Epithelial cell of umbilical artery (primary cell): ENCODE results near the gene EHMT2. TPM values are rescaled to one million over a fixed set of nuclear protein-coding genes. Genes with fewer than 3 reads are reported as not detected.

Source experiments
- total RNA-seq: library from RNA; depleted of rRNA; stranded (reverse); fragments of >200 nt; gene quantifications from 2 replicates; pipeline ENCODE4 v1.2.3, GENCODE V29; 2014

The EHMT2 gene
- 36.4 and 43.8 TPM in 2 replicates for total RNA-seq

GRCh38 chr6:31897612-31898382 lies at the start of gene EHMT2:
TSS of gene EHMT2 (minus strand) at chr6:31897698. CDS start at chr6:31897677, 21 bp downstream.

DNA sequence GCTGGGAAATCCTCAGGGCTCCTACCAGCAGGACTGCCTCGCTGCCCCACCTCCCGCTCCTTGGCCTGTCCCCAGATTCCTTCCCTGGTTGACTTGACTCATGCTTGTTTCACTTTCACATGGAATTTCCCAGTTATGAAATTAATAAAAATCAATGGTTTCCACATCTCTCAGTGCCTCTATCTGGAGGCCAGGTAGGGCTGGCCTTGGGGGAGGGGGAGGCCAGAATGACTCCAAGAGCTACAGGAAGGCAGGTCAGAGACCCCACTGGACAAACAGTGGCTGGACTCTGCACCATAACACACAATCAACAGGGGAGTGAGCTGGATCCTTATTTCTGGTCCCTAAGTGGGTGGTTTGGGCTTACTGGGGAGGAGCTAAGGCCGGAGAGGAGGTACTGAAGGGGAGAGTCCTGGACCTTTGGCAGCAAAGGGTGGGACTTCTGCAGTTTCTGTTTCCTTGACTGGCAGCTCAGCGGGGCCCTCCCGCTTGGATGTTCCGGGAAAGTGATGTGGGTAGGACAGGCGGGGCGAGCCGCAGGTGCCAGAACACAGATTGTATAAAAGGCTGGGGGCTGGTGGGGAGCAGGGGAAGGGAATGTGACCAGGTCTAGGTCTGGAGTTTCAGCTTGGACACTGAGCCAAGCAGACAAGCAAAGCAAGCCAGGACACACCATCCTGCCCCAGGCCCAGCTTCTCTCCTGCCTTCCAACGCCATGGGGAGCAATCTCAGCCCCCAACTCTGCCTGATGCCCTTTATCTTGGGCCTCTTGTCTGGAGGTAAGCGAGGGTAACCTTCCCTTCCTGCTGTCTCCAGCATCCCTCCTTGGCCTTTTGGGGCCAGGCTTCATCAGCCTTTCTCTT lies 48.2 kb upstream of the EHMT2 start, which contains the start of gene CFB:
CFB (plus strand) TSS at position 589 of the 863 bp plus-strand sequence; CDS start at position 716, 127 bp downstream.

DNA sequence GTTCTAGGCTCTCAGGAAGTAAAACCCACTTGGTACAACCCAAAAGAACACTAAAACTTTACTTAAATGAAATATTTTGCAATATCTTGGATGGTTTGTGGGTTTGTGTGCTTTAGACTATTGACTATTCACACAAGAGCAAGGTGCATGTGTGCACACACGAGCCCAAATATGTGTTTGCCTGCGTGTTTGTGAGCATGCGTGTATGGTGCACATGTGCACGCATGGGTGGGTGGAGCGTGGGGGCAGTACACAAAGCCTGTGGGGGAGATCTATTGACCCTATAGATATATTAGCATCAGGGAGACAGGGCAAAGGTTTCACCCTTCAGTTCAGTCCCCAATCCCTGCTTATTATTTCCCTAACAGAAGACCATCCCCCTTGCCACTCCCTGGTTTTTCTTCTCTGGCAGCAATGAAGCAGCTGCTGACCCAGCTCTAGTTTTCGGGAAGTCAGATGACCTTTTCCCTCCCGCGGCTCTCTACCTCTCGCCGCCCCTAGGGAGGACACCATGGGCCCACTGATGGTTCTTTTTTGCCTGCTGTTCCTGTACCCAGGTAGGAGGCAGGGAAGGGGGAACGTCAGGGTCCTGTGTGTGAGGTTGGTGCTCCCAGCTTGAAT lies 29.9 kb upstream of the EHMT2 start, which contains the start of gene C2:
C2 (plus strand) TSS at position 476 of the 621 bp plus-strand sequence; CDS start at position 512, 36 bp downstream.

DNA sequence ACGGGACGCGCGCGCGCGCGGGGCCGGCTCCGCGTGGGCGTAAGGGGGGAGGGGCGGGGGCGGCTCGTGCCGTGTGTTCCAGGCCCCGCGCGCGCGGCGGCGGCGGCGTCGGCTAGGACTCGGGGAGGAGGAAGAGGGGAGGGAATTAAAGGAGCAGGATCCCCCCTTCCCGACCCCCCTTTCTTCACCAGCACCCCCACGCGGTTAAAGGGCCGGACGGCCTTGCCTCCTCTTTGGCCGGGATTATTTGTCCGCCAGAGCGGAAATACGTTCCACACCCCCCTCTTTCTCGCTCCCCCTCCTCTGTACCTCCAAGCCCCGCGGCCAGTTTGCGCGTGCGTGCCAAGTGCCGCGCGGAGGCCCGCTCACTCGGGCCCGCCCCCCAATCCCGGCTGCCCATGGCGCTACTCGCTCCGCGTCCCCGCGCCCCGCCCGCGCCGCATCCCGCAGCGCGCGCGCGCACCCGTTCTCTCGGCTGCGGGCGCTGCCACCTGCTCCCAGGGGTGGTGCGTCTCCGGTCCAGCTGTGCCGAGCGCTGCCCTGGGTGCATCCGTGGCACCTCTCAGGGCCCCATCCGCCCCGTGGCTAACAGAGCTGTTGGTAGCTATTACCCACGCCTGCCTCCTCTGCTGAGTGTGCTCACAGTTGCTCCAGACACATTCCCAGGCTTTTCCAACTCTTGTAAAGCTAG lies 4.6 kb upstream of the EHMT2 start, which contains the start of gene ZBTB12:
ZBTB12 (minus strand) TSS at position 134 of the 691 bp plus-strand sequence. CDS start 781 bp downstream, outside the sequence.

DNA sequence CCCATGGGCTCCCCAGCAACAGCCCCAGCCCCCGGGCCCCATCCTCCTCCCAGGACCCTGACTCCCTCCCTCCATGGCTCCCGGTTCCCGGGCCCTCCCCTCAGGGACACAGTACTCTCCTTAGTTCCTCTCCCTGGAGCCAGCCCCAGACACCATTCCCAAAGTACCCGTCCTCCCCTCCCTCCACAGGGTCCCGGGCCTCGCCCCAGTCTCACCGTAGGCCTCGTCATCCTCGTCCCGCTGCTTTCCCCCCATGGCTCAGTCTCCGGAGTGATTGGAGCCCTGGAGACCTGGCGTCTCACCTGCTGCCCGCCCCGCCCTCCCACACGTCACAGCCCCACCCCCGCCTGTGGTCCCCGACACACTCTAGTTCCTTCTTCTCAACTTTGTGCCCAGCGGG lies 18.8 kb downstream of the EHMT2 start, which contains the start of gene SLC44A4:
SLC44A4 (minus strand) TSS at position 272 of the 400 bp plus-strand sequence; CDS start at position 255, 17 bp downstream.

DNA sequence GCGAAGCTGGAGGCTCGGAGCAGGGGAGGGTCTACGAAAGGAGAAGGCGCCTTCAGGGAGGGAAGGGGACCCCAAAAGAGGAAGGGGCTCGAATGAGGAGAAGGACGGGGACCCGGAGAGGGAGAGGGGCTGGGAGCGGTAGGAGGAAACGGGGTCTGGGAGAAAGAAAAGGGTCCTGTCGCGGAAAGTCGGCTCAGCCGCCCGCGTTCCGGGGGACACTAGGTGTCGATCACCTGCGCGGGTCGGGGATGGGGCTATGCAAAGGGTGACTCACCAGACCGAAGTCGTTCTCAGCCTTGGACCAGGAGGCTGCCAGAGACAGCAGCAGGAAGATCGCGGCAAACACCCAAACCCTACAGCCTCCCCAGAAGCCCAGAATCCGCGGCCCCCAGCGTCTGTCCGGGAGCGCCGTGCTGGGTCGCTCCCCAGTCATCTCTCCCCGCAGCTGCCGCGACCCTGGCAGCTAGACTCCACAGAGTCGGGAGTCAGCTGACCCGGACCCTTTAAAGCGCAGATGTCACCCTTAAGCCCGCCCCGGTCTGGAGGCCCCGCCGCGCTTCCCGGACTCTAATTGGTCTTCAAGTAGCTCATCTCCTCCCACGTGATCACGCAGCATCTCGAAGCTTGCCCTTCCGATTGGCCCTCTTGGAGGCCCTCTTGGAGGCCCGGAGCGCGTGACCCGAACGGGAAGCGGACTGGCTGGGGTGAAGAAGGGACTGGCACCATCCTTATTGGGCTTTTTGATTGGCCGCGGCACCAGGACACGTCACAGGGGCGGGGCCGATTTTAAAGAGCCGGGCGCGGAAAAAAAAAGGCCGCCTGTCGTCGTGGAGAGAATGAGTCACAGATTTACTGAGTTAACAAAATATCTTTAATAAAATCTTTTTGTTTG lies 34.9 kb downstream of the EHMT2 start, which contains the start of gene NEU1:
NEU1 (minus strand) TSS at position 478 of the 892 bp plus-strand sequence; CDS start at position 433, 45 bp downstream.

Other genes starting within 250 kb of the EHMT2 start
- 90.4 and 110 TPM in 2 replicates for gene BAG6, start 245.0 kb downstream of the EHMT2 start, total RNA-seq
- 0.30 TPM in 1 of 2 replicates, not detected in the other for gene APOM, start 241.8 kb downstream of the EHMT2 start, total RNA-seq
- 18.8 and 21.1 TPM in 2 replicates for gene C6orf47, start 236.9 kb downstream of the EHMT2 start, total RNA-seq
- gene GPANK1, start 232.7 kb downstream of the EHMT2 start, total RNA-seq: 10.2 and 10.7 TPM in 2 replicates
- 84.3 and 95.2 TPM in 2 replicates for gene CSNK2B, start 231.6 kb downstream of the EHMT2 start, total RNA-seq
- 0.97 and 1.7 TPM in 2 replicates for gene LY6G5B, start 227.7 kb downstream of the EHMT2 start, total RNA-seq
- gene LY6G5C, start 216.6 kb downstream of the EHMT2 start, total RNA-seq: under 0.01 and 2.7 TPM in 2 replicates
- 41.3 and 51.1 TPM in 2 replicates for gene ABHD16A, start 194.4 kb downstream of the EHMT2 start, total RNA-seq
- gene LY6G6F, start 190.8 kb downstream of the EHMT2 start, total RNA-seq: not detected in 2 replicates
- gene LY6G6D, start 182.3 kb downstream of the EHMT2 start, total RNA-seq: not detected in 2 replicates
- not detected in 2 replicates for gene LY6G6C, start 176.0 kb downstream of the EHMT2 start, total RNA-seq
- not detected in 2 replicates for gene MPIG6B, start 174.3 kb downstream of the EHMT2 start, total RNA-seq
- 68.5 and 79.6 TPM in 2 replicates for gene DDAH2, start 168.4 kb downstream of the EHMT2 start, total RNA-seq
- 865 and 1,138 TPM in 2 replicates for gene CLIC1, start 161.2 kb downstream of the EHMT2 start, total RNA-seq
- 7.1 and 7.9 TPM in 2 replicates for gene MSH5, start 157.7 kb downstream of the EHMT2 start, total RNA-seq
- 0.65 TPM in 1 of 2 replicates, not detected in the other for gene SAPCD1, start 135.0 kb downstream of the EHMT2 start, total RNA-seq
- not detected in 2 replicates for gene VWA7, start 120.4 kb downstream of the EHMT2 start, total RNA-seq
- gene VARS1, start 101.9 kb downstream of the EHMT2 start, total RNA-seq: 50.3 and 57.1 TPM in 2 replicates
- 57.2 and 65.0 TPM in 2 replicates for gene LSM2, start 90.7 kb downstream of the EHMT2 start, total RNA-seq
- gene HSPA1L, start 82.4 kb downstream of the EHMT2 start, total RNA-seq: 0.76 and 0.97 TPM in 2 replicates
- 43.5 and 61.9 TPM in 2 replicates for gene HSPA1A, start 82.2 kb downstream of the EHMT2 start, total RNA-seq
- 60.1 and 104 TPM in 2 replicates for gene HSPA1B, start 70.0 kb downstream of the EHMT2 start, total RNA-seq
- 58.1 and 93.8 TPM in 2 replicates for gene NEU1, start 34.9 kb downstream of the EHMT2 start, total RNA-seq
- 0.15 and 0.32 TPM in 2 replicates for gene SLC44A4, start 18.7 kb downstream of the EHMT2 start, total RNA-seq
- 2.6 and 2.9 TPM in 2 replicates for gene ZBTB12, start 4.4 kb upstream of the EHMT2 start, total RNA-seq
- not detected in 2 replicates for gene C2, start 30.0 kb upstream of the EHMT2 start, total RNA-seq
- gene CFB, start 48.4 kb upstream of the EHMT2 start, total RNA-seq: 1.3 and 7.9 TPM in 2 replicates
- gene NELFE, start 61.3 kb upstream of the EHMT2 start, total RNA-seq: 118 and 128 TPM in 2 replicates
- gene SKIC2, start 61.5 kb upstream of the EHMT2 start, total RNA-seq: 33.7 and 49.4 TPM in 2 replicates
- 10.6 and 12.7 TPM in 2 replicates for gene DXO, start 74.4 kb upstream of the EHMT2 start, total RNA-seq
- gene C4A, start 84.4 kb upstream of the EHMT2 start, total RNA-seq: 0.65 and 0.91 TPM in 2 replicates
- gene C4B, start 117.1 kb upstream of the EHMT2 start, total RNA-seq: 0.32 and 1.1 TPM in 2 replicates
- not detected in 2 replicates for gene CYP21A2, start 140.7 kb upstream of the EHMT2 start, total RNA-seq
- under 0.01 and 0.15 TPM in 2 replicates for gene TNXB, start 211.6 kb upstream of the EHMT2 start, total RNA-seq
- 15.3 and 15.7 TPM in 2 replicates for gene ATF6B, start 230.5 kb upstream of the EHMT2 start, total RNA-seq
- gene FKBPL, start 232.6 kb upstream of the EHMT2 start, total RNA-seq: 7.4 and 9.7 TPM in 2 replicates